Epithelial cell of esophagus (primary cell): Measurements from ENCODE around the gene GUCA2A.
"Not testable (repeated sequence)": the region's sequence is repeated elsewhere in the genome, so short reads cannot be mapped to it uniquely, and the experiment has no call there.

Source experiments
- DNase-seq: peaks from one replicate; pipeline ENCODE4 v3.0.0; 2010; ENCODE audit warnings: low read depth
- H3K4me3 ChIP-seq: 2 replicates; pipeline ENCODE4 v1.5.1; 2011; ENCODE audit warnings: mild to moderate bottlenecking, low read length, control low read depth
- CTCF ChIP-seq: IDR thresholded peaks from 2 replicates; pipeline ENCODE4 v1.5.1; 2011; ENCODE audit warnings: low read depth, mild to moderate bottlenecking, low read length, control low read depth, inconsistent platforms; ENCODE audit not compliant: insufficient read depth; ENCODE audit errors: missing control alignments

GUCA2A gene, protein sequence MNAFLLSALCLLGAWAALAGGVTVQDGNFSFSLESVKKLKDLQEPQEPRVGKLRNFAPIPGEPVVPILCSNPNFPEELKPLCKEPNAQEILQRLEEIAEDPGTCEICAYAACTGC

GRCh38 chr1:42164551-42165420, at the start of gene GUCA2A:
TSS of gene GUCA2A (minus strand) at chr1:42164745. CDS start at chr1:42164712, 33 bp downstream.
- H3K4me3 ChIP-seq, result no peak within 1 kb of the TSS
- no peak for DNase-seq
- TF ChIP-seq CTCF, result no peak

GRCh38 chr1:42211224-42211623, 46.7 kb upstream of the GUCA2A start:
- TF ChIP-seq CTCF, result no peak
- peak; percentile 54 for DNase-seq
- H3K4me3 ChIP-seq, result no peak overlapping the region

DNA sequence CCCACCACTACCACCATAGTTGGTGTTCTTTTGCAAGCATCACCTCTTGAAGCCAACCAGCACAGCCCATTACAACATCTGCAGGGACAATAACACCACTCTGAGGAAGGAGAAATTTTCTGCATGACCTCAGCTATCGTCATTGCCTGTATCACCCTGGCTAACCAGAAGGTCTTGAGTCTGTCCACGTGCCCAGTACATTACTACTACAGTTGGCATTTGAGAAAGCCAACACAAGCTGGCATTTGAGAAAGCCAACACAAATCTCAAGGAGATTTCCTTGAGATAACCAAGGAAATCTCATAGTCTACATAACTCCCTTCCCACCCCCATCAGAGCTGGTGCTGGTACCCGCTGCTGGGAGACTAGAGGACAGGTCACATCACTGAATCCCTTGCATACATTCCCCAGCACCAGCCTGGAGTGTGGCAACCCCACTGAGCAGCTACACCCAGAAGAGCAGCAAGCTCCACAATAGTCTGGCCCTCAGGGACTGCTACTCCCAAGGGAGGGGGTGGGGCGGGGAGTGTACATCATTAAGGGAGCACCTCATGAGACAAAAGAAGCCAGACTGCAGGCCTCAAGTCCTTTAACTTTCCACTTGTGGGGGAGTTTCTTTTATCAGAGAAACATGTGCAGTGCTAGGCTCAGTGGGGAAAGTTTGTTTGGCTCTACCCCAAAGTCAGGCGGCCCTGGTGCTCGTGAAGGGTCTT, 46.0 kb upstream of the GUCA2A start:
- TF ChIP-seq CTCF, result no peak
- DNase-seq, result peak; percentile 29
- no peak overlapping the region for H3K4me3 ChIP-seq

- no peak overlapping the region for H3K4me3 ChIP-seq
- DNase-seq, result no peak
- TF ChIP-seq CTCF, result no peak
Observed at GRCh38 chr1:42209526-42210251, 45.1 kb upstream of the GUCA2A start.

GRCh38 chr1:42206930-42207329, 42.4 kb upstream of the GUCA2A start:
- H3K4me3 ChIP-seq, DNase-seq: not testable (repeated sequence)

DNA sequence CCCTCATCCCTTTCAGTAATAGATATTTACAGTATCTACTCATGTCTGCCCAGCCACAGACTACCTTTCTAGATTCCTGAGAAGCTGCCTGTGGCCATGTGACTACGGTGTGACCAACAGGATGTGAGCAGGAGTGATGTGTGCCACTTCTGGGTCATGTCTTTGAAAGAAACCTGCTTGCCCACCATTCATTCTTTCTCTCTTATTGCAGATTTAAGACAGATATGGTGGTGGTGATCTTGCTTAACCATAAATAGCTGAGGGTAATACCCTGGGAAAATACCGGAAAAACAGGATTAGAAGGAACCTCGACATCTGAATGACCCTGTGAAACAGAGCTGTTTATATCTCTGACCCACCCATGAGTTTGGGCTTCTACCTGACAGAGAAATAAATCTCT, 41.6 kb upstream of the GUCA2A start:
- DNase-seq, result peak; percentile 84
- no peak overlapping the region for H3K4me3 ChIP-seq
- no peak for TF ChIP-seq CTCF

DNA sequence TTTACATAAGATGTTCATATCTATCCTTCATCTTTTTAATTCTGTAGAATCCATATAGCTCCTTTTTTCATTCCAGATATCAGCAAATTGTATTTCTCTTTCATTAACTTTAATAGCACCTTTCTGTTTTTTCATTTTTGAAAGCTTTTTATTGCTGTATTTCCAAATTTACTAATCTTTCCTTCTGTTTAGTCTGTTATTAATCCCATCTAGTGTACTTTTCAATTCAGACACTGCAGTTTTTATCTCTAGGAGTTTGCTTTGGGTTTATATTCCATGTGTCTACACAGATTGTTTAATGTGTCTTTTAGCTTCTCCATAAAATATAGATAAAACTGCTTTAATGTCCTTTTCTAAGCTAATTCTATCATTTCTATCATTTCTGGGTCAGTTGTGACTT, 37.4 kb upstream of the GUCA2A start:
- no peak for TF ChIP-seq CTCF
- no peak for DNase-seq
- H3K4me3 ChIP-seq, result no peak overlapping the region
